Measurements from ENCODE around the gene RIC1. TPM values are rescaled to one million over a fixed set of nuclear protein-coding genes. Genes with fewer than 3 reads are reported as not detected.

RIC1 gene
- total RNA-seq, 1 donor, result 37.8 TPM

- TF ChIP-seq, protein P1, sequence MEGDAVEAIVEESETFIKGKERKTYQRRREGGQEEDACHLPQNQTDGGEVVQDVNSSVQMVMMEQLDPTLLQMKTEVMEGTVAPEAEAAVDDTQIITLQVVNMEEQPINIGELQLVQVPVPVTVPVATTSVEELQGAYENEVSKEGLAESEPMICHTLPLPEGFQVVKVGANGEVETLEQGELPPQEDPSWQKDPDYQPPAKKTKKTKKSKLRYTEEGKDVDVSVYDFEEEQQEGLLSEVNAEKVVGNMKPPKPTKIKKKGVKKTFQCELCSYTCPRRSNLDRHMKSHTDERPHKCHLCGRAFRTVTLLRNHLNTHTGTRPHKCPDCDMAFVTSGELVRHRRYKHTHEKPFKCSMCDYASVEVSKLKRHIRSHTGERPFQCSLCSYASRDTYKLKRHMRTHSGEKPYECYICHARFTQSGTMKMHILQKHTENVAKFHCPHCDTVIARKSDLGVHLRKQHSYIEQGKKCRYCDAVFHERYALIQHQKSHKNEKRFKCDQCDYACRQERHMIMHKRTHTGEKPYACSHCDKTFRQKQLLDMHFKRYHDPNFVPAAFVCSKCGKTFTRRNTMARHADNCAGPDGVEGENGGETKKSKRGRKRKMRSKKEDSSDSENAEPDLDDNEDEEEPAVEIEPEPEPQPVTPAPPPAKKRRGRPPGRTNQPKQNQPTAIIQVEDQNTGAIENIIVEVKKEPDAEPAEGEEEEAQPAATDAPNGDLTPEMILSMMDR (IDR thresholded peaks at IDR 0.05; ENCODE audit: insufficient read depth, low read length), result no peak
- DNase-seq (ENCODE audit: low read depth), result no peak
- H3K4me3 ChIP-seq (ENCODE audit: low read depth, low read length), result no peak overlapping the region
These were observed 114.2 kb downstream of the RIC1 start for GRCh38 chr9:5743109-5743508.

- TF ChIP-seq, protein P1 (IDR thresholded peaks at IDR 0.05; ENCODE audit: insufficient read depth, low read length), result no peak
- DNase-seq (ENCODE audit: low read depth), result no peak
- no peak overlapping the region for H3K4me3 ChIP-seq (ENCODE audit: low read depth, low read length)
These were observed 119.5 kb downstream of the RIC1 start for GRCh38 chr9:5748438-5748837.

DNA sequence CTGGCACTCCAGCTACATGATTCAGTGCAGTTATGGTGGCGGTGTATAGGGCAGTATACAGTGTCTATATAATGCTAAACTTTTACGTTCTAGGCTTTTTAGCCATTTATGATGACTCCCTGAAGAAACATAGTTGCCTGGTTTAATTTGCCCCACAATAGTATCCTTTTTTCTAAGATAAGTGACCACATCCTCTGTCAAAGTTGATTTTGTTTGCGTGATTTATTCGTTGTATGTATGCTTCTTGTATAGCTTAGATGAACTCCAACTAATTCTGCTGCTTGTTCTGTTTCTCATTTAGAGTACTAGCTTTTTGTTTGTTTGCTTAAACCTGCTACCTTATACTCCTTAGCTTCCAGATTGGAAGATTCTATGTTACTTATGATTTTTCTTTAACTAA lies 120.4 kb downstream of the RIC1 start:
- no peak overlapping the region for H3K4me3 ChIP-seq (ENCODE audit: low read depth, low read length)
- no peak for DNase-seq (ENCODE audit: low read depth)
- TF ChIP-seq, protein P1 (IDR thresholded peaks at IDR 0.05; ENCODE audit: insufficient read depth, low read length), result no peak

DNA sequence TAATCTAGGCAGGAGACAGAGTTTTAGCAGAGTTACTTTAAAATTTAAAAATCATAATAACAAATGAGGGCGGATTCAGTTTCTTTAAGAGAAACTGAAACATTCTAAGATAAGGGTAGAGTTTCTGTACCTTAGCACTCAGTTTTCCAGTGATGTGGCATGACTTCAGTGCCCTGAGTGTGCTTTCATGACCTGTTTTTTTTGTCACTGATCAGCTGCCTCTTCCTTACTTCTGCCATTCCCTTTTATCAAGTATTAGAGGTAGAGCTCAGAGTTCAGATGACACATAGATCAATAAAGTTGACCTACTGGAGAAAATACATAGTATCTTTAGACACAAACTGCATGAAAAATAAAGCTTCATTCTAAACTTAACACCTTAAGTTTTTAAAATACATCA lies 121.7 kb downstream of the RIC1 start:
- TF ChIP-seq, protein P1 (IDR thresholded peaks at IDR 0.05; ENCODE audit: insufficient read depth, low read length), result no peak
- H3K4me3 ChIP-seq (ENCODE audit: low read depth, low read length), result no peak overlapping the region
- no peak for DNase-seq (ENCODE audit: low read depth)

GRCh38 chr9:5756633-5757032 lies 127.7 kb downstream of the RIC1 start:
- TF ChIP-seq, protein P1 (IDR thresholded peaks at IDR 0.05; ENCODE audit: insufficient read depth, low read length), result no peak
- no peak for DNase-seq (ENCODE audit: low read depth)
- H3K4me3 ChIP-seq (ENCODE audit: low read depth, low read length), result no peak overlapping the region

DNA sequence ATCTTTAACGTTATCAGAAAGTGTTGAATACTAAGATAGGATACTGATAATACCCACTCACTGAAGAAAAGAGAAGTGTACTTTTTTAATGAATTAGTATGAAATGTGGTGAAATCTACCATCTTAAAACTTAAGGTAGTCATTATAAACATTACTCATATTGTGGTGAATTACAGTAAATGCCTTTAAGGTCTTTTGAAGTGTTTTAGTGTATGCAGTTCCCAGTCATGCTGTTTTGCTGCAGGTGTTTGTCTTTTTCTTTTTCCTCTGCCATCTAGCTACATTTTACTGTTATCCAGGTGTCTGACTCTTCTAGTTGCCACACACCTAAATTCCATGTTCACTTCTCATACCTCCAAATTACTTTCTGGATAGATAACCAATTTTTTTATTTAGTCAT lies 131.4 kb downstream of the RIC1 start:
- H3K4me3 ChIP-seq (ENCODE audit: low read depth, low read length), result no peak overlapping the region
- TF ChIP-seq, protein P1 (IDR thresholded peaks at IDR 0.05; ENCODE audit: insufficient read depth, low read length), result no peak
- no peak for DNase-seq (ENCODE audit: low read depth)

DNA sequence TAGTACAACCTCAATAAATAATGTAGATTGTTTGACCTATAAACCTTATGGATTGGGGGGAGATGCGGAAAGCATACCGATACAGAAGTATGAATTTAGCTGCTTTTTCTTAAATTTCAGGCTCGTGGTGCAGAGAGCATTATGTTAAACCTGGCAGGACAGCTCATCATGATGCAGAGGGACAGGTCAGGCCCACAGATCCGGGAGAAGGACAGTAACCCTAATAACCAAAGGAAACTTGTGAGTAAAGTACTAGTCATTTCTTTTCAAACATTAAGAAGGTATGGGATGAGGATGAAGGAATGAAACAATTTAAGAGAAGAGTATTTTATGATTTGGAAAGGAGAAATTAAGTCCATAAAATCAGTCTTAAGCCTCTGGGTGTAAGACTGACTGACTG lies 133.5 kb downstream of the RIC1 start:
- no peak overlapping the region for H3K4me3 ChIP-seq (ENCODE audit: low read depth, low read length)
- TF ChIP-seq, protein P1 (IDR thresholded peaks at IDR 0.05; ENCODE audit: insufficient read depth, low read length), result no peak
- DNase-seq (ENCODE audit: low read depth), result no peak

All from fibroblast of the aortic adventitia (primary cell).